Panc1 (cell line): ENCODE results near the gene RPN1. TPM values are rescaled to one million over a fixed set of nuclear protein-coding genes. Genes with fewer than 3 reads are reported as not detected.

ENCODE experiments used
- ATAC-seq: fragments of 200-7000 bp; cut with Tn5 transposase; 2 replicates; pipeline ENCODE4 v1.9.1; 2020; ENCODE audit warnings: mild to moderate bottlenecking, moderate library complexity
- BruUV-seq: library from RNA; stranded (reverse); fragments of 400-500 nt; replicated peaks from 2 replicates; lab custom pipeline; 2021; lab: Mats Ljungman, UMichigan
- CTCF ChIA-PET: fragments of 300-600 bp; sonication (Branson Sonifier 250); formaldehyde crosslinking; loops from one replicate; lab custom pipeline; 2022; ENCODE audit warnings: antibody characterized with exemption; lab: Charles Lee
- POLR2A ChIA-PET: fragments of 300-600 bp; sonication (Branson Sonifier 250); formaldehyde crosslinking; loops from one replicate; lab custom pipeline; 2022; ENCODE audit warnings: antibody characterized with exemption; lab: Charles Lee
- DNase-seq: peaks from one replicate; pipeline ENCODE4 v3.0.0-alpha.2; 2010; ENCODE audit warnings: low read depth, low spot score
- H3K27ac ChIP-seq: 2 replicates; pipeline ENCODE4 v1.5.1; 2011; ENCODE audit warnings: mild to moderate bottlenecking, low read length, inconsistent platforms
- H3K27me3 ChIP-seq: fragments of 200-500 bp; sonication (Bioruptor generic); 2 replicates; pipeline ENCODE4 v1.6.0; 2014; ENCODE audit warnings: low read length, inconsistent platforms; ENCODE audit not compliant: control insufficient read depth, insufficient read depth
- H3K36me3 ChIP-seq: fragments of 200-500 bp; sonication (Bioruptor generic); 2 replicates; pipeline ENCODE4 v1.5.1; 2014; ENCODE audit warnings: inconsistent platforms, mild to moderate bottlenecking, low read length, moderate library complexity; ENCODE audit not compliant: control insufficient read depth, insufficient read depth
- H3K4me1 ChIP-seq: 2 replicates; pipeline ENCODE4 v1.5.1; 2011; ENCODE audit warnings: inconsistent platforms, mild to moderate bottlenecking, low read length, moderate library complexity; ENCODE audit not compliant: control insufficient read depth, insufficient read depth
- H3K4me3 ChIP-seq, 2 experiments: 2 replicates each; pipeline ENCODE4 v1.5.1; 2011 to 2012; ENCODE audit warnings: low read depth in 2 of 2, low read length in 2 of 2, mild to moderate bottlenecking in 2 of 2, inconsistent platforms in 1 of 2, moderate library complexity in 1 of 2
- H3K9me3 ChIP-seq: fragments of 200-500 bp; sonication (Bioruptor generic); 2 replicates; pipeline ENCODE4 v1.5.1; 2014; ENCODE audit warnings: low read depth, mild to moderate bottlenecking, inconsistent platforms, low read length, moderate library complexity; ENCODE audit not compliant: control insufficient read depth, insufficient read depth
- CTCF ChIP-seq: fragments of 450-650 bp; IDR thresholded peaks from 2 replicates; pipeline ENCODE4 v1.5.1; 2017; ENCODE audit warnings: mild to moderate bottlenecking
- POLR2AphosphoS5 ChIP-seq: IDR thresholded peaks from 2 replicates; pipeline ENCODE4 v1.6.1; 2012; ENCODE audit warnings: mild to moderate bottlenecking, low read depth, low read length, moderate library complexity
- REST ChIP-seq, 2 experiments: IDR thresholded peaks; 2 replicates each; pipeline ENCODE4 v1.6.1; 2011 to 2012; ENCODE audit warnings: low read depth in 2 of 2, control low read depth in 1 of 2, low read length in 1 of 2, mild to moderate bottlenecking in 1 of 2, moderate library complexity in 1 of 2; ENCODE audit not compliant: insufficient read depth in 1 of 2
- SIN3A ChIP-seq: IDR thresholded peaks from 2 replicates; pipeline ENCODE4 v1.6.1; 2012; ENCODE audit warnings: low read depth, mild to moderate bottlenecking, low read length, moderate library complexity, borderline replicate concordance; ENCODE audit not compliant: insufficient read depth
- TCF7L2 ChIP-seq: IDR thresholded peaks from 2 replicates; pipeline ENCODE4 v1.6.1; 2011; ENCODE audit warnings: mild to moderate bottlenecking, low read depth, low read length, inconsistent platforms
- in situ Hi-C: cut with HindIII; loops from 2 replicates; pipeline ENCODE4 v1.10.0; 2016; ENCODE audit warnings: low sequenced_read_pairs, low pct_unique_long_range_greater_than_20kb
- intact Hi-C: fragments of 100-400 bp; cut with micrococcal nuclease; formaldehyde crosslinking; loops from one replicate; pipeline ENCODE4 v1.10.0; 2022; ENCODE audit not compliant: unreplicated experiment
- total RNA-seq: library from RNA; stranded (reverse); gene quantifications from one replicate; pipeline ENCODE4 v1.2.1, GENCODE V29; 2021; ENCODE audit not compliant: unreplicated experiment

The RPN1 gene
- total RNA-seq, 1 experiment from 2014 or later = 320 TPM

GRCh38 chr3:128603811-128604775 lies 46.5 kb downstream of the RPN1 start:
- Histone ChIP-seq H3K4me1 (0 out of 2 replicates have a peak, but pooled peaks cover 3% of the 10 kb centered on the region), H3K27me3 (no peaks in the 10 kb centered on the region), H3K27ac (no peak overlapping the region), H3K4me3 (no peak overlapping the region), H3K36me3 (no peaks in the 10 kb centered on the region), H3K9me3 (no peaks in the 10 kb centered on the region)
- in situ Hi-C loops (no loop called here), intact Hi-C loops (no loop called here)
- TF ChIP-seq TCF7L2 (no peak), SIN3A (no peak), POLR2AphosphoS5 (no peak), CTCF (no peak), REST (IDR thresholded peaks at IDR 0.05; ENCODE audit: insufficient read depth in 1 of 2, low read depth in 2 of 2, low read length in 1 of 2) (no peak)
- ATAC-seq = no peak
- POLR2A ChIA-PET = no interaction called here
- CTCF ChIA-PET = no interaction called here
- no peak for DNase-seq
- no TSS peak for BruUV-seq

GRCh38 chr3:128603313-128603712 lies 47.3 kb downstream of the RPN1 start:
- POLR2A ChIA-PET = no interaction called here
- Histone ChIP-seq H3K36me3 (no peaks in the 10 kb centered on the region), H3K27me3 (no peaks in the 10 kb centered on the region), H3K4me3 (no peak overlapping the region), H3K9me3 (no peaks in the 10 kb centered on the region), H3K27ac (no peak overlapping the region), H3K4me1 (0 out of 2 replicates have a peak, but pooled peaks cover 3% of the 10 kb centered on the region)
- DNase-seq (no peak), ATAC-seq (no peak)
- no TSS peak for BruUV-seq
- no peak for TF ChIP-seq TCF7L2
- no peak for TF ChIP-seq SIN3A
- no peak for TF ChIP-seq CTCF
- TF ChIP-seq REST (IDR thresholded peaks at IDR 0.05; ENCODE audit: insufficient read depth in 1 of 2, low read depth in 2 of 2, low read length in 1 of 2) = no peak
- TF ChIP-seq POLR2AphosphoS5 = no peak
- in situ Hi-C loops = no loop called here
- intact Hi-C loops = no loop called here
- CTCF ChIA-PET = no interaction called here
